Astrocyte (in vitro differentiated cells and primary cell): ENCODE measurements around the gene ACKR1. TPM values are rescaled to one million over a fixed set of nuclear protein-coding genes. Genes with fewer than 3 reads are reported as not detected.

Source experiments
- DNase-seq: peaks from one replicate; pipeline ENCODE4 v3.0.0-alpha.2; 2010; ENCODE audit warnings: low read depth
- FAIRE-seq: peaks from 2 replicates; lab custom pipeline; 2011; peaks lifted over from hg19 to GRCh38; lab: Jason Lieb, UNC
- H2AFZ ChIP-seq: 2 replicates; pipeline ENCODE4 v1.6.0; 2012; ENCODE audit warnings: low read depth, low read length, inconsistent platforms
- H3K27ac ChIP-seq: 2 replicates; pipeline ENCODE4 v1.5.1; 2011; ENCODE audit warnings: low read depth, low read length, inconsistent platforms
- H3K27me3 ChIP-seq: 2 replicates; pipeline ENCODE4 v1.6.0; 2011; ENCODE audit warnings: low read length, inconsistent platforms; ENCODE audit not compliant: insufficient read depth
- H3K36me3 ChIP-seq: 2 replicates; pipeline ENCODE4 v1.5.1; 2011; ENCODE audit warnings: low read length, inconsistent platforms; ENCODE audit not compliant: insufficient read depth
- H3K4me1 ChIP-seq: 2 replicates; pipeline ENCODE4 v1.5.1; 2011; ENCODE audit warnings: low read length, inconsistent platforms; ENCODE audit not compliant: insufficient read depth
- H3K4me2 ChIP-seq: 2 replicates; pipeline ENCODE4 v1.6.0; 2012; ENCODE audit warnings: low read length, inconsistent platforms
- H3K4me3 ChIP-seq: 2 replicates; pipeline ENCODE4 v1.5.1; 2011; ENCODE audit warnings: low read depth, mild to moderate bottlenecking, low read length, inconsistent platforms; ENCODE audit not compliant: insufficient read depth
- H3K79me2 ChIP-seq: 2 replicates; pipeline ENCODE4 v1.6.0; 2012; ENCODE audit warnings: mild to moderate bottlenecking, low read length, inconsistent platforms; ENCODE audit not compliant: insufficient read depth
- H3K9ac ChIP-seq: 2 replicates; pipeline ENCODE4 v1.6.0; 2012; ENCODE audit warnings: mild to moderate bottlenecking, low read length, inconsistent platforms
- H3K9me3 ChIP-seq: 2 replicates; pipeline ENCODE4 v1.5.1; 2012; ENCODE audit warnings: low read depth, mild to moderate bottlenecking, low read length, inconsistent platforms; ENCODE audit not compliant: insufficient read depth
- H4K20me1 ChIP-seq: 2 replicates; pipeline ENCODE4 v1.6.0; 2012; ENCODE audit warnings: low read length, inconsistent platforms; ENCODE audit not compliant: insufficient read depth
- H3K27ac Mint-ChIP-seq: one replicate; pipeline ENCODE4 v1.8.0; 2021; ENCODE audit warnings: mild to moderate bottlenecking, mixed read lengths; ENCODE audit not compliant: unreplicated experiment
- H3K27me3 Mint-ChIP-seq: one replicate; pipeline ENCODE4 v1.8.0; 2021; ENCODE audit warnings: low read depth, mixed read lengths; ENCODE audit not compliant: unreplicated experiment
- H3K36me3 Mint-ChIP-seq: one replicate; pipeline ENCODE4 v1.8.0; 2021; ENCODE audit warnings: low read depth, mixed read lengths; ENCODE audit not compliant: unreplicated experiment
- H3K4me1 Mint-ChIP-seq: one replicate; pipeline ENCODE4 v1.8.0; 2021; ENCODE audit warnings: low read depth, mixed read lengths; ENCODE audit not compliant: unreplicated experiment
- H3K4me3 Mint-ChIP-seq: one replicate; pipeline ENCODE4 v1.8.0; 2021; ENCODE audit warnings: mild to moderate bottlenecking, moderate library complexity, mixed read lengths; ENCODE audit not compliant: unreplicated experiment
- H3K9me3 Mint-ChIP-seq: one replicate; pipeline ENCODE4 v1.8.0; 2021; ENCODE audit warnings: mild to moderate bottlenecking, mixed read lengths; ENCODE audit not compliant: unreplicated experiment
- CTCF ChIP-seq: IDR thresholded peaks from 2 replicates; pipeline ENCODE4 v1.5.1; 2011; ENCODE audit warnings: low read depth, mild to moderate bottlenecking, inconsistent platforms, low read length, moderate library complexity; ENCODE audit not compliant: insufficient read depth
- EZH2 ChIP-seq: IDR thresholded peaks from 2 replicates; pipeline ENCODE4 v1.6.1; 2012; ENCODE audit warnings: mild to moderate bottlenecking, low read length, inconsistent platforms; ENCODE audit not compliant: insufficient read depth
- total RNA-seq: library from RNA; stranded (reverse); gene quantifications from 2 replicates; pipeline ENCODE4 v1.2.1, GENCODE V29; 2021

Gene ACKR1
- total RNA-seq, 1 donor from 2014 or later: 1.00 TPM

GRCh38 chr1:159218649-159219636 lies 14.3 kb downstream of the ACKR1 start:
- Histone ChIP-seq H3K9ac (no peak overlapping the region), H3K27me3 (no peaks in the 10 kb centered on the region), H3K4me1 (no peaks in the 10 kb centered on the region), H3K4me3 (no peak overlapping the region), H3K4me2 (no peak overlapping the region), H3K27ac (no peak overlapping the region), H3K79me2 (no peaks in the 10 kb centered on the region), H3K36me3 (no peaks in the 10 kb centered on the region), H4K20me1 (no peaks in the 10 kb centered on the region), H3K9me3 (no peaks in the 10 kb centered on the region), H2AFZ (no peak overlapping the region)
- Mint-ChIP-seq H3K4me1 (no peaks in the 10 kb centered on the region), H3K27me3 (peaks cover 22% of the 10 kb centered on the region), H3K36me3 (no peaks in the 10 kb centered on the region), H3K27ac (no peak overlapping the region), H3K4me3 (no peak overlapping the region), H3K9me3 (no peaks in the 10 kb centered on the region)
- DNase-seq (no peak), FAIRE-seq (no peak)
- no peak for TF ChIP-seq EZH2

GRCh38 chr1:159222075-159222865 lies 17.6 kb downstream of the ACKR1 start:
- no peaks in the 10 kb centered on the region for H3K79me2 ChIP-seq
- no peaks in the 10 kb centered on the region for H3K4me1 ChIP-seq
- no peaks in the 10 kb centered on the region for H3K9me3 ChIP-seq
- Mint-ChIP-seq H3K27ac (no peak overlapping the region), H3K36me3 (no peaks in the 10 kb centered on the region), H3K4me1 (no peaks in the 10 kb centered on the region), H3K27me3 (peaks cover 17% of the 10 kb centered on the region), H3K9me3 (no peaks in the 10 kb centered on the region), H3K4me3 (no peak overlapping the region)
- H3K9ac ChIP-seq: no peak overlapping the region
- no peak overlapping the region for H2AFZ ChIP-seq
- DNase-seq (no peak), FAIRE-seq (no peak)
- TF ChIP-seq CTCF (no peak), EZH2 (no peak)
- H3K4me3 ChIP-seq: no peak overlapping the region
- H4K20me1 ChIP-seq: no peaks in the 10 kb centered on the region
- H3K27me3 ChIP-seq: no peaks in the 10 kb centered on the region
- no peak overlapping the region for H3K27ac ChIP-seq
- H3K4me2 ChIP-seq: no peak overlapping the region
- H3K36me3 ChIP-seq: no peaks in the 10 kb centered on the region

- Histone ChIP-seq H3K27me3 (no peaks in the 10 kb centered on the region), H3K36me3 (no peaks in the 10 kb centered on the region), H4K20me1 (no peaks in the 10 kb centered on the region), H2AFZ (no peak overlapping the region), H3K79me2 (no peaks in the 10 kb centered on the region), H3K4me3 (no peak overlapping the region), H3K27ac (no peak overlapping the region), H3K9ac (no peak overlapping the region), H3K9me3 (no peaks in the 10 kb centered on the region), H3K4me2 (no peak overlapping the region), H3K4me1 (no peaks in the 10 kb centered on the region)
- no peaks in the 10 kb centered on the region for H3K4me1 Mint-ChIP-seq
- no peaks in the 10 kb centered on the region for H3K9me3 Mint-ChIP-seq
- peaks cover 12% of the 10 kb centered on the region for H3K27me3 Mint-ChIP-seq
- H3K4me3 Mint-ChIP-seq: no peak overlapping the region
- H3K36me3 Mint-ChIP-seq: no peaks in the 10 kb centered on the region
- TF ChIP-seq CTCF (no peak), EZH2 (no peak)
- H3K27ac Mint-ChIP-seq: no peak overlapping the region
- no peak for FAIRE-seq
- DNase-seq: no peak
These were observed 18.3 kb downstream of the ACKR1 start for GRCh38 chr1:159223004-159223403.
